HEK293 (cell line): ENCODE measurements around the gene LBH.

ENCODE experiments used
- CTCF ChIA-PET: fragments of 350-600 bp; formaldehyde crosslinking; extraction: SDS; loops from one replicate; lab custom pipeline; 2021; ENCODE audit warnings: antibody characterized with exemption; lab: Yijun Ruan, JAX
- POLR2A ChIA-PET: fragments of 300-600 bp; formaldehyde crosslinking; extraction: SDS; loops from one replicate; lab custom pipeline; 2020; ENCODE audit warnings: antibody characterized with exemption, inconsistent platforms; lab: Yijun Ruan, JAX
- H3K27ac ChIP-seq: fragments of 200-500 bp; sonication (Bioruptor generic); 2 replicates; pipeline ENCODE4 v1.5.1; 2014; ENCODE audit warnings: low read depth, low read length, control low read depth, inconsistent platforms; ENCODE audit errors: extremely low read depth
- H3K36me3 ChIP-seq, 2 experiments: fragments of 200-500 bp in 1 of 2; sonication (Bioruptor generic) in 1 of 2; 1 replicate in 1 of 2; 2 replicates in 1 of 2; pipeline ENCODE4 v1.5.1; 2014 to 2017; ENCODE audit warnings: inconsistent platforms in 2 of 2, low read length in 2 of 2; ENCODE audit not compliant: control insufficient read depth in 2 of 2, insufficient read depth in 1 of 2
- H3K4me1 ChIP-seq: fragments of 200-500 bp; sonication (Bioruptor generic); 2 replicates; pipeline ENCODE4 v1.5.1; 2014; ENCODE audit warnings: mild to moderate bottlenecking, low read length, inconsistent platforms; ENCODE audit not compliant: control insufficient read depth, insufficient read depth
- H3K4me3 ChIP-seq: 2 replicates; pipeline ENCODE4 v1.5.1; 2011; ENCODE audit warnings: low read depth, mild to moderate bottlenecking, control low read depth, low read length, moderate library complexity
- H3K9me3 ChIP-seq: fragments of 200-500 bp; sonication (Bioruptor generic); 2 replicates; pipeline ENCODE4 v1.5.1; 2014; ENCODE audit warnings: low read depth, low read length, inconsistent platforms; ENCODE audit not compliant: control insufficient read depth, insufficient read depth
- EGR2 ChIP-seq: fragments of 450-650 bp; formaldehyde crosslinking; IDR thresholded peaks from 2 replicates; pipeline ENCODE4 v1.5.1; 2016; ENCODE audit warnings: low read depth, missing biosample characterization, missing genetic modification characterization
- GFI1B ChIP-seq: fragments of 450-650 bp; formaldehyde crosslinking; IDR thresholded peaks from 2 replicates; pipeline ENCODE4 v1.5.1; 2016; ENCODE audit warnings: missing biosample characterization, missing genetic modification characterization
- GLIS2 ChIP-seq: fragments of 450-650 bp; formaldehyde crosslinking; IDR thresholded peaks from 2 replicates; pipeline ENCODE4 v1.5.1; 2016; ENCODE audit warnings: missing biosample characterization, missing genetic modification characterization
- MEIS1 ChIP-seq: sonication (generic); formaldehyde crosslinking; IDR thresholded peaks from 2 replicates; pipeline ENCODE4 v1.8.1; 2022; ENCODE audit warnings: missing genetic modification reagents, mild to moderate bottlenecking, borderline replicate concordance
- SETDB1 ChIP-seq: IDR thresholded peaks from one replicate; pipeline ENCODE4 v1.6.1; 2017; ENCODE audit warnings: mild to moderate bottlenecking, low read length, moderate library complexity, mixed read lengths; ENCODE audit not compliant: insufficient read length
- WT1 ChIP-seq: fragments of 450-650 bp; formaldehyde crosslinking; IDR thresholded peaks from 2 replicates; pipeline ENCODE4 v1.5.1; 2016; ENCODE audit warnings: missing biosample characterization, missing genetic modification characterization
- ZNF112 ChIP-seq: fragments of 450-650 bp; formaldehyde crosslinking; IDR thresholded peaks from 2 replicates; pipeline ENCODE4 v1.5.0; 2017; ENCODE audit warnings: missing biosample characterization, missing genetic modification characterization
- ZNF155 ChIP-seq: fragments of 450-650 bp; formaldehyde crosslinking; IDR thresholded peaks from 2 replicates; pipeline ENCODE4 v1.5.1; 2016; ENCODE audit warnings: missing biosample characterization, missing genetic modification characterization
- ZNF335 ChIP-seq: fragments of 450-650 bp; formaldehyde crosslinking; conservative IDR thresholded peaks from 2 replicates; pipeline ENCODE4 v1.5.1; 2016; ENCODE audit warnings: missing biosample characterization, missing genetic modification characterization
- ZNF366 ChIP-seq: fragments of 450-650 bp; formaldehyde crosslinking; conservative IDR thresholded peaks from 2 replicates; pipeline ENCODE4 v1.5.1; 2016; ENCODE audit warnings: missing biosample characterization, missing genetic modification characterization
- ZNF571 ChIP-seq: fragments of 450-650 bp; formaldehyde crosslinking; IDR thresholded peaks from 2 replicates; pipeline ENCODE4 v1.5.0; 2017; ENCODE audit warnings: missing biosample characterization, missing genetic modification characterization
- ZNF600 ChIP-seq: fragments of 450-650 bp; formaldehyde crosslinking; IDR thresholded peaks from 2 replicates; pipeline ENCODE4 v1.5.1; 2016; ENCODE audit warnings: missing biosample characterization, missing genetic modification characterization
- ZNF610 ChIP-seq: fragments of 450-650 bp; formaldehyde crosslinking; IDR thresholded peaks from 2 replicates; pipeline ENCODE4 v1.5.1; 2016; ENCODE audit warnings: missing biosample characterization, missing genetic modification characterization, borderline replicate concordance
- ZNF660 ChIP-seq: fragments of 450-650 bp; IDR thresholded peaks from 2 replicates; pipeline ENCODE4 v1.5.1; 2018; ENCODE audit warnings: missing biosample characterization, mild to moderate bottlenecking, missing genetic modification characterization
- ZNF677 ChIP-seq: fragments of 450-650 bp; IDR thresholded peaks from 2 replicates; pipeline ENCODE4 v1.5.0; 2018; ENCODE audit warnings: missing biosample characterization, mild to moderate bottlenecking, missing genetic modification characterization, moderate library complexity
- ZNF768 ChIP-seq: fragments of 450-650 bp; formaldehyde crosslinking; IDR thresholded peaks from 2 replicates; pipeline ENCODE4 v1.5.1; 2018; ENCODE audit warnings: missing biosample characterization, mild to moderate bottlenecking, missing genetic modification characterization
- ZNF785 ChIP-seq: fragments of 450-650 bp; formaldehyde crosslinking; IDR thresholded peaks from 2 replicates; pipeline ENCODE4 v1.5.1; 2016; ENCODE audit warnings: missing biosample characterization, missing genetic modification characterization
- TF ChIP-seq, protein P1 (sequence below): fragments of 450-650 bp; IDR thresholded peaks from 2 replicates; pipeline ENCODE4 v1.5.1; 2018; ENCODE audit warnings: missing biosample characterization, missing genetic modification characterization
- TF ChIP-seq, protein P2 (sequence below): fragments of 450-650 bp; formaldehyde crosslinking; IDR thresholded peaks from 2 replicates; pipeline ENCODE4 v1.5.1; 2016; ENCODE audit warnings: missing biosample characterization, missing genetic modification characterization
- TF ChIP-seq, protein P3 (sequence below): fragments of 450-650 bp; formaldehyde crosslinking; IDR thresholded peaks from 2 replicates; pipeline ENCODE4 v1.5.1; 2016; ENCODE audit warnings: missing biosample characterization, missing genetic modification characterization
- TF ChIP-seq, protein P4 (sequence below): fragments of 450-650 bp; formaldehyde crosslinking; IDR thresholded peaks from 2 replicates; pipeline ENCODE4 v1.5.1; 2017; ENCODE audit warnings: missing biosample characterization, missing genetic modification characterization
- TF ChIP-seq, protein P5 (sequence below): fragments of 450-650 bp; formaldehyde crosslinking; IDR thresholded peaks from 2 replicates; pipeline ENCODE4 v1.5.1; 2017; ENCODE audit warnings: missing biosample characterization, missing genetic modification characterization
- TF ChIP-seq, protein P6 (sequence below): fragments of 450-650 bp; formaldehyde crosslinking; IDR thresholded peaks from 2 replicates; pipeline ENCODE4 v1.5.1; 2016; ENCODE audit warnings: missing biosample characterization, missing genetic modification characterization
- TF ChIP-seq, protein P7 (sequence below): fragments of 450-650 bp; formaldehyde crosslinking; IDR thresholded peaks from 2 replicates; pipeline ENCODE4 v1.5.1; 2016; ENCODE audit warnings: missing biosample characterization, missing genetic modification characterization

LBH gene

DNA sequence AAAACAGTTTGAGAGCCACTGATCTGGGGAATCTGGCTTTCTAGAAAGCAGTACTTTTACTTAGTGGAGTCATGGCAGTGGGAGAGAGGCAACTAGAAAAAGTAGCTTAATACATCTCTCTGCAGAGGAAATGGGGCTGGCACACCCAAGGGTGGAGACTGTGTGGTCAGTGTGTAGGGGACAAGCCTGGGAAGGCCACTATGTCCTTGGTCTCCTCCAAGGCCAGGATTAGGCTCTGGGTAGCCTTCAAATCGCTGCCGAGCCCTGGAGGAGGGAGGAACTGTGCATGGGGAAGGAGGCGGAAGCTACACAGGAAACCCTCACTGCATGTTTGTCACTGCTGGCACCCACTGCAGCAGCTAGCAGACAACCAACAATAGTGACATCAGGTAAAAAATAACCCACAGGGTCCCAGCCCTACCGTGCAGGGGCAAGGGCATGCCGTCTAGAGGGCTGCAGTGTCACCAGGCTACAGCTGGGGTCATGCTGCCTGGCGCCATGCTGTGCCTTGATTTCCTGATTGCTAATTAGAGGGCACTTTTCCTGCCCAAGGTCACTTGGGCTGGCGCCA, 34.8 kb downstream of the LBH start:
- no peak for TF ChIP-seq ZNF768 (tag by site-specific recombination)
- TF ChIP-seq, protein P1, sequence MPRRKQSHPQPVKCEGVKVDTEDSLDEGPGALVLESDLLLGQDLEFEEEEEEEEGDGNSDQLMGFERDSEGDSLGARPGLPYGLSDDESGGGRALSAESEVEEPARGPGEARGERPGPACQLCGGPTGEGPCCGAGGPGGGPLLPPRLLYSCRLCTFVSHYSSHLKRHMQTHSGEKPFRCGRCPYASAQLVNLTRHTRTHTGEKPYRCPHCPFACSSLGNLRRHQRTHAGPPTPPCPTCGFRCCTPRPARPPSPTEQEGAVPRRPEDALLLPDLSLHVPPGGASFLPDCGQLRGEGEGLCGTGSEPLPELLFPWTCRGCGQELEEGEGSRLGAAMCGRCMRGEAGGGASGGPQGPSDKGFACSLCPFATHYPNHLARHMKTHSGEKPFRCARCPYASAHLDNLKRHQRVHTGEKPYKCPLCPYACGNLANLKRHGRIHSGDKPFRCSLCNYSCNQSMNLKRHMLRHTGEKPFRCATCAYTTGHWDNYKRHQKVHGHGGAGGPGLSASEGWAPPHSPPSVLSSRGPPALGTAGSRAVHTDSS (tag by site-specific recombination), result no peak
- TF ChIP-seq GFI1B, result no peak
- TF ChIP-seq, protein P2, sequence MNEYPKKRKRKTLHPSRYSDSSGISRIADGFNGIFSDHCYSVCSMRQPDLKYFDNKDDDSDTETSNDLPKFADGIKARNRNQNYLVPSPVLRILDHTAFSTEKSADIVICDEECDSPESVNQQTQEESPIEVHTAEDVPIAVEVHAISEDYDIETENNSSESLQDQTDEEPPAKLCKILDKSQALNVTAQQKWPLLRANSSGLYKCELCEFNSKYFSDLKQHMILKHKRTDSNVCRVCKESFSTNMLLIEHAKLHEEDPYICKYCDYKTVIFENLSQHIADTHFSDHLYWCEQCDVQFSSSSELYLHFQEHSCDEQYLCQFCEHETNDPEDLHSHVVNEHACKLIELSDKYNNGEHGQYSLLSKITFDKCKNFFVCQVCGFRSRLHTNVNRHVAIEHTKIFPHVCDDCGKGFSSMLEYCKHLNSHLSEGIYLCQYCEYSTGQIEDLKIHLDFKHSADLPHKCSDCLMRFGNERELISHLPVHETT (tag by site-specific recombination), result no peak
- TF ChIP-seq ZNF610 (tag by site-specific recombination), result no peak
- no peak for TF ChIP-seq MEIS1 (CRISPR knock-in tag)
- TF ChIP-seq SETDB1, result no peak
- TF ChIP-seq, protein P3, sequence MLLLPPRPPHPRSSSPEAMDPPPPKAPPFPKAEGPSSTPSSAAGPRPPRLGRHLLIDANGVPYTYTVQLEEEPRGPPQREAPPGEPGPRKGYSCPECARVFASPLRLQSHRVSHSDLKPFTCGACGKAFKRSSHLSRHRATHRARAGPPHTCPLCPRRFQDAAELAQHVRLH (tag by site-specific recombination), result no peak
- TF ChIP-seq, protein P4, sequence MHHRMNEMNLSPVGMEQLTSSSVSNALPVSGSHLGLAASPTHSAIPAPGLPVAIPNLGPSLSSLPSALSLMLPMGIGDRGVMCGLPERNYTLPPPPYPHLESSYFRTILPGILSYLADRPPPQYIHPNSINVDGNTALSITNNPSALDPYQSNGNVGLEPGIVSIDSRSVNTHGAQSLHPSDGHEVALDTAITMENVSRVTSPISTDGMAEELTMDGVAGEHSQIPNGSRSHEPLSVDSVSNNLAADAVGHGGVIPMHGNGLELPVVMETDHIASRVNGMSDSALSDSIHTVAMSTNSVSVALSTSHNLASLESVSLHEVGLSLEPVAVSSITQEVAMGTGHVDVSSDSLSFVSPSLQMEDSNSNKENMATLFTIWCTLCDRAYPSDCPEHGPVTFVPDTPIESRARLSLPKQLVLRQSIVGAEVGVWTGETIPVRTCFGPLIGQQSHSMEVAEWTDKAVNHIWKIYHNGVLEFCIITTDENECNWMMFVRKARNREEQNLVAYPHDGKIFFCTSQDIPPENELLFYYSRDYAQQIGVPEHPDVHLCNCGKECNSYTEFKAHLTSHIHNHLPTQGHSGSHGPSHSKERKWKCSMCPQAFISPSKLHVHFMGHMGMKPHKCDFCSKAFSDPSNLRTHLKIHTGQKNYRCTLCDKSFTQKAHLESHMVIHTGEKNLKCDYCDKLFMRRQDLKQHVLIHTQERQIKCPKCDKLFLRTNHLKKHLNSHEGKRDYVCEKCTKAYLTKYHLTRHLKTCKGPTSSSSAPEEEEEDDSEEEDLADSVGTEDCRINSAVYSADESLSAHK (tag by site-specific recombination), result no peak
- ChIA-PET CTCF (no interaction called here), POLR2A (no interaction called here)
- H3K36me3 ChIP-seq, result no peaks in the 10 kb centered on the region
- no peak overlapping the region for H3K4me3 ChIP-seq
- no peak overlapping the region for H3K27ac ChIP-seq
- H3K9me3 ChIP-seq, result no peaks in the 10 kb centered on the region
- H3K4me1 ChIP-seq, result no peaks in the 10 kb centered on the region

DNA sequence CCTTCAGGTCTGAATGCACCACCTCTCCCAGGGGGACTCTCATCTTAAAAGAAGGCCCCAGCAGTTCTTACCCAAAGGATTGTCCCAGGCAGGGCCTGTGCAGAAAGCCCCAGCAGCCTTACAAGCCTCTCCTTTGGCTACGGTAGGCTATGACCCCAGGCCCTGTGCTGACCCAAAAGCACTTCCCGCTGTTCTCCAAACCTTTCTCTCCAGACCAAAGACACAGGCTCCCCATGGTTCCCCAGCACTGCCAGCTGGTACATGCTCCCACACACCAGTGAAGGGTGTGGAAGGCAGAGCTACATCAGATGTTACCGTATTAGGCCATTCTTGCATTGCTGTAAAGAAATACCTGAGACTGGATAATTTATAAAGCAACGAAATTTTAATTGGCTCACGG, 35.4 kb downstream of the LBH start:
- Histone ChIP-seq H3K36me3 (no peaks in the 10 kb centered on the region), H3K4me1 (no peaks in the 10 kb centered on the region), H3K9me3 (no peaks in the 10 kb centered on the region), H3K4me3 (no peak overlapping the region), H3K27ac (no peak overlapping the region)
- POLR2A ChIA-PET, result no interaction called here
- CTCF ChIA-PET, result interaction anchor here (0.7 kb wide), 1 partner anchor 102 kb away, joined by 3 read pairs; no protein-coding TSS in a partner anchor
- TF ChIP-seq, protein P5, sequence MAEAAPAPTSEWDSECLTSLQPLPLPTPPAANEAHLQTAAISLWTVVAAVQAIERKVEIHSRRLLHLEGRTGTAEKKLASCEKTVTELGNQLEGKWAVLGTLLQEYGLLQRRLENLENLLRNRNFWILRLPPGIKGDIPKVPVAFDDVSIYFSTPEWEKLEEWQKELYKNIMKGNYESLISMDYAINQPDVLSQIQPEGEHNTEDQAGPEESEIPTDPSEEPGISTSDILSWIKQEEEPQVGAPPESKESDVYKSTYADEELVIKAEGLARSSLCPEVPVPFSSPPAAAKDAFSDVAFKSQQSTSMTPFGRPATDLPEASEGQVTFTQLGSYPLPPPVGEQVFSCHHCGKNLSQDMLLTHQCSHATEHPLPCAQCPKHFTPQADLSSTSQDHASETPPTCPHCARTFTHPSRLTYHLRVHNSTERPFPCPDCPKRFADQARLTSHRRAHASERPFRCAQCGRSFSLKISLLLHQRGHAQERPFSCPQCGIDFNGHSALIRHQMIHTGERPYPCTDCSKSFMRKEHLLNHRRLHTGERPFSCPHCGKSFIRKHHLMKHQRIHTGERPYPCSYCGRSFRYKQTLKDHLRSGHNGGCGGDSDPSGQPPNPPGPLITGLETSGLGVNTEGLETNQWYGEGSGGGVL (tag by site-specific recombination), result no peak
- TF ChIP-seq ZNF785 (tag by site-specific recombination) (no peak), ZNF335 (tag by site-specific recombination) (no peak), GLIS2 (tag by site-specific recombination) (no peak), ZNF155 (tag by site-specific recombination) (no peak), ZNF677 (tag by site-specific recombination) (no peak), ZNF571 (tag by site-specific recombination) (no peak), ZNF112 (no peak), WT1 (tag by site-specific recombination) (no peak), EGR2 (tag by site-specific recombination) (no peak), ZNF366 (tag by site-specific recombination) (no peak), ZNF600 (no peak), ZNF610 (tag by site-specific recombination) (no peak), ZNF660 (tag by site-specific recombination) (no peak)
- TF ChIP-seq, protein P6, sequence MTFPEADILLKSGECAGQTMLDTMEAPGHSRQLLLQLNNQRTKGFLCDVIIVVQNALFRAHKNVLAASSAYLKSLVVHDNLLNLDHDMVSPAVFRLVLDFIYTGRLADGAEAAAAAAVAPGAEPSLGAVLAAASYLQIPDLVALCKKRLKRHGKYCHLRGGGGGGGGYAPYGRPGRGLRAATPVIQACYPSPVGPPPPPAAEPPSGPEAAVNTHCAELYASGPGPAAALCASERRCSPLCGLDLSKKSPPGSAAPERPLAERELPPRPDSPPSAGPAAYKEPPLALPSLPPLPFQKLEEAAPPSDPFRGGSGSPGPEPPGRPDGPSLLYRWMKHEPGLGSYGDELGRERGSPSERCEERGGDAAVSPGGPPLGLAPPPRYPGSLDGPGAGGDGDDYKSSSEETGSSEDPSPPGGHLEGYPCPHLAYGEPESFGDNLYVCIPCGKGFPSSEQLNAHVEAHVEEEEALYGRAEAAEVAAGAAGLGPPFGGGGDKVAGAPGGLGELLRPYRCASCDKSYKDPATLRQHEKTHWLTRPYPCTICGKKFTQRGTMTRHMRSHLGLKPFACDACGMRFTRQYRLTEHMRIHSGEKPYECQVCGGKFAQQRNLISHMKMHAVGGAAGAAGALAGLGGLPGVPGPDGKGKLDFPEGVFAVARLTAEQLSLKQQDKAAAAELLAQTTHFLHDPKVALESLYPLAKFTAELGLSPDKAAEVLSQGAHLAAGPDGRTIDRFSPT (tag by site-specific recombination), result no peak
- TF ChIP-seq, protein P7, sequence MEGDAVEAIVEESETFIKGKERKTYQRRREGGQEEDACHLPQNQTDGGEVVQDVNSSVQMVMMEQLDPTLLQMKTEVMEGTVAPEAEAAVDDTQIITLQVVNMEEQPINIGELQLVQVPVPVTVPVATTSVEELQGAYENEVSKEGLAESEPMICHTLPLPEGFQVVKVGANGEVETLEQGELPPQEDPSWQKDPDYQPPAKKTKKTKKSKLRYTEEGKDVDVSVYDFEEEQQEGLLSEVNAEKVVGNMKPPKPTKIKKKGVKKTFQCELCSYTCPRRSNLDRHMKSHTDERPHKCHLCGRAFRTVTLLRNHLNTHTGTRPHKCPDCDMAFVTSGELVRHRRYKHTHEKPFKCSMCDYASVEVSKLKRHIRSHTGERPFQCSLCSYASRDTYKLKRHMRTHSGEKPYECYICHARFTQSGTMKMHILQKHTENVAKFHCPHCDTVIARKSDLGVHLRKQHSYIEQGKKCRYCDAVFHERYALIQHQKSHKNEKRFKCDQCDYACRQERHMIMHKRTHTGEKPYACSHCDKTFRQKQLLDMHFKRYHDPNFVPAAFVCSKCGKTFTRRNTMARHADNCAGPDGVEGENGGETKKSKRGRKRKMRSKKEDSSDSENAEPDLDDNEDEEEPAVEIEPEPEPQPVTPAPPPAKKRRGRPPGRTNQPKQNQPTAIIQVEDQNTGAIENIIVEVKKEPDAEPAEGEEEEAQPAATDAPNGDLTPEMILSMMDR (tag by site-specific recombination), result no peak
